NB4 (cell line): ENCODE measurements around the gene ZDHHC11.
"Not testable (repeated sequence)": the region's sequence is repeated elsewhere in the genome, so short reads cannot be mapped to it uniquely, and the experiment has no call there.

ENCODE experiments used
- DNase-seq: peaks from one replicate; pipeline ENCODE4 v3.0.0; 2010; ENCODE audit warnings: low read depth
- H3K4me3 ChIP-seq: one replicate; pipeline ENCODE4 v1.5.1; 2011; ENCODE audit warnings: mild to moderate bottlenecking, low read depth, low read length, moderate library complexity
- MYC ChIP-seq: IDR thresholded peaks from 2 replicates; pipeline ENCODE4 v1.6.1; 2011; ENCODE audit warnings: low read depth, low read length
- POLR2A ChIP-seq: IDR thresholded peaks from 2 replicates; pipeline ENCODE4 v1.6.1; 2011; ENCODE audit warnings: mild to moderate bottlenecking; ENCODE audit not compliant: insufficient read length; ENCODE audit errors: extremely low read depth
- TF ChIP-seq, protein P1 (sequence below): IDR thresholded peaks from one replicate; pipeline ENCODE4 v1.5.1; 2012; ENCODE audit warnings: low read depth, low read length
- TF ChIP-seq, protein P2 (sequence below): IDR thresholded peaks from 2 replicates; pipeline ENCODE4 v1.6.1; 2011; ENCODE audit warnings: low read depth, low read length

Gene ZDHHC11

DNA sequence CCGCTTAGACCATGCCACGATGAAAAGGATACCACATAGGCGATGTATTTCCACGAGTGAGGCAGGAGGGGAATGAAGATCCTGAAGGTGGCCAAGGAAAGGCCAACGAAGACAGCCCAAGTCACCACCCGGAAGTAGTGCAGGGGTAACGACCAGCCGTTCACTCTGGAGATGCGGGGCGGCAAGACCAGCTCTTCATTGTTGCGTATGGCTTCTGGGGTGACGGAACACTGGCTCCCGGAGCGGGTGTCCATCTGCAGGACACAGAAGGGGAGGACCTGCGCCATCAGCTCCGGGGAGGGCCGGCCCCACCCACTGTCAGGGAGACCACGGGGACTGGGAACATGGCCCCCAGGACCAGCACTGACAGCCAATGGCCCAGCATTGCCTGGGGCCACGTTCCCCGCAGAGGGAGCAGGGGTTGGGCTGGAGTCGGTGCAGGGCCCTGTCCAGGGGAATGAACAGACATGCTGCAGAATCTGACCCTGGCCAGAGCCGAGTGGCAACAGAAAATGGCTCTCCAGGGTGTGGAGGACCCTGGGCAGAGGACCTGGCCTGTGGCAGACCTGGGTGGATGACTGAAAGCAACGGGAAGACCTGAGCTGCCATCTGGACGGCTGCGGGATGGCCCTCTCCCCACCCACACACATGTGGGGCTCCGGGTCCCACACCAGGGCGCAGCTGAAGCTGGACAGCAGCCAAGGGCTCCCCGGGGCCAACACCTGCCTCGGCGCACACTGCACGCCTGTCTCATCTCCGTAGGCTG lies 83.9 kb downstream of the ZDHHC11 start:
- H3K4me3 ChIP-seq = no peak overlapping the region
- DNase-seq = no peak
- no peak for TF ChIP-seq POLR2A
- TF ChIP-seq, protein P1, sequence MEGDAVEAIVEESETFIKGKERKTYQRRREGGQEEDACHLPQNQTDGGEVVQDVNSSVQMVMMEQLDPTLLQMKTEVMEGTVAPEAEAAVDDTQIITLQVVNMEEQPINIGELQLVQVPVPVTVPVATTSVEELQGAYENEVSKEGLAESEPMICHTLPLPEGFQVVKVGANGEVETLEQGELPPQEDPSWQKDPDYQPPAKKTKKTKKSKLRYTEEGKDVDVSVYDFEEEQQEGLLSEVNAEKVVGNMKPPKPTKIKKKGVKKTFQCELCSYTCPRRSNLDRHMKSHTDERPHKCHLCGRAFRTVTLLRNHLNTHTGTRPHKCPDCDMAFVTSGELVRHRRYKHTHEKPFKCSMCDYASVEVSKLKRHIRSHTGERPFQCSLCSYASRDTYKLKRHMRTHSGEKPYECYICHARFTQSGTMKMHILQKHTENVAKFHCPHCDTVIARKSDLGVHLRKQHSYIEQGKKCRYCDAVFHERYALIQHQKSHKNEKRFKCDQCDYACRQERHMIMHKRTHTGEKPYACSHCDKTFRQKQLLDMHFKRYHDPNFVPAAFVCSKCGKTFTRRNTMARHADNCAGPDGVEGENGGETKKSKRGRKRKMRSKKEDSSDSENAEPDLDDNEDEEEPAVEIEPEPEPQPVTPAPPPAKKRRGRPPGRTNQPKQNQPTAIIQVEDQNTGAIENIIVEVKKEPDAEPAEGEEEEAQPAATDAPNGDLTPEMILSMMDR = no peak
- TF ChIP-seq, protein P2, sequence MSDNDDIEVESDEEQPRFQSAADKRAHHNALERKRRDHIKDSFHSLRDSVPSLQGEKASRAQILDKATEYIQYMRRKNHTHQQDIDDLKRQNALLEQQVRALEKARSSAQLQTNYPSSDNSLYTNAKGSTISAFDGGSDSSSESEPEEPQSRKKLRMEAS = no peak
- TF ChIP-seq MYC = no peak

DNA sequence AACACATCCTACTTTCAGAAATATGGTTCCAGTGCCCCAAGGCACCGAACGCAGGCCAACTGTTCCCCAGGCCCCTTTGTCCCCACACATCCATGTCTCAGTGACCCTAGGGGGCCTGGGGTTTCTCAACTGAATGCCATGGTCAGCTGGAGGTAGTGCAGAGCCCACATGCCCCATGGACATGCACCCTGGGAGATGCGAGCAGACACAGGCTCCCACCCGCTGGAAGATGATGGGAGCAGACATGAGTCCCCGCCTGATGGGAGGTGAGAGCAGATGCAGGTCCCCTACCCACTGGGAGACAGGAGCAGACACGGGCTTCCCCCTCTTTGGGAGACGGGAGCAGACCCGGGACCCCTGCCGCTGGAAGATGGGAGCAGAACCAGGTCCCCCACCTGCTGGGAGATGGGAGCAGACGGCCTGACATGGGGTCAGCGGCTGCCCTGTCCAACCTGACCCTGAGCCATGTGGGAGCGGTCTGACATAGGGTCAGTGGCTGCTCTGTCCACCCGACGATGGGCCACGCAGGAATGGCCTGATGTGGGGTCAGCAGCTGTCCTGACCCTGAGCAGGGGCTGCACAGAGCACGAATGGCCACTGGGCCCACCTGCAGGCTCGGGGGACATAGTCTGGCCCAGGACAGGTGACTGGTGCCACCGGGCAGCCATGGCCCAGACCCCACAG lies 84.7 kb downstream of the ZDHHC11 start:
- no peak for DNase-seq
- TF ChIP-seq MYC (no peak), POLR2A (no peak)
- TF ChIP-seq, protein P2 = no peak
- TF ChIP-seq, protein P1 = no peak

DNA sequence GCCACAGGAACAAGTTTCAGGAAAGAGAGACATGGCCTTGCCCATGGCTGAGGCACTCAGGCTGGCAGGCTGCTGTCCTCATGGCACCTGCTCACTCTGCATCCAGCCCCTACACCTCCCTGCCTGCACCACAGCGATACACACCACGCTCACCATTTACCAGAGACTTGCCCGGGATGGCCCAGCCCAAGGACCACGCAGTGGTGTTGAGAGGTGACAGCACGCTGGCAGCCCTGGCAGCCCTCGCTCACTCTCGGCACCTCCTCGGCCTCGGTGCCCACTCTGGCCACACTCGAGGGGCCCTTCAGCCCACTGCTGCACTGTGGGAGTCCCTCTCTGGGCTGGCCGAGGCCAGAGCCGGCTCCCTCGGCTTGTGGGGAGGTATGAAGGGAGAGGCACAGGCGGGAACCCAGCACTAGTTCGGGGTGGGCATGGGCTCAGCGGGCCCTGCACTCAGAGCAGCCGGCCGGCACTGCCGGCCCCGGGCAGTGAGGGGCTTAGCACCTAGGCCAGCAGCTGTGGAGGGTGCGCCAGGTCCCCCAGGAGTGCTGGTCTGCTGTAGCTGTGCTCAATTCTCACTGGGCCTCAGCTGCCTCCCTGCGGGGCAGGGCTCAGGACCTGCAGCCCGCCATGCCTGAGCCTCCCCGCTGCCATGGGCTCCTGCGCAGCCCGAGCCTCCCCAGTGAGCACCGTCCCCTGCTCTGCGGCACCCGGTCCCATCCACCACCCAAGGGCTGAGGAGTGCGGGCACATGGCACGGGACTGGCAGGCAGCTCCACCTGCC lies 86.6 kb downstream of the ZDHHC11 start:
- TF ChIP-seq, protein P2 = no peak
- TF ChIP-seq, protein P1 = no peak
- TF ChIP-seq POLR2A (no peak), MYC (no peak)

More for the DNA sequence above, 84.7 kb downstream of the ZDHHC11 start:
- no peak overlapping the region for H3K4me3 ChIP-seq

GRCh38 chr5:763397-763796 lies 87.4 kb downstream of the ZDHHC11 start:
- H3K4me3 ChIP-seq = no peak overlapping the region
- DNase-seq = no peak
- TF ChIP-seq POLR2A (no peak), MYC (no peak)
- TF ChIP-seq, protein P1 = no peak
- TF ChIP-seq, protein P2 = no peak; the same call in 1 of the 2 replicates

More for the DNA sequence above, 86.6 kb downstream of the ZDHHC11 start:
- no peak overlapping the region for H3K4me3 ChIP-seq
- no peak for DNase-seq

GRCh38 chr5:762996-763395 lies 87.8 kb downstream of the ZDHHC11 start:
- not testable (repeated sequence) for DNase-seq, H3K4me3 ChIP-seq
